GM23338 (cell line): Measurements from ENCODE around the gene SDHD. TPM values are rescaled to one million over a fixed set of nuclear protein-coding genes. Genes with fewer than 3 reads are reported as not detected.
A peak's percentile ranks its signal among the peaks of the same experiment; 100 is the strongest.

Experiments used
- ATAC-seq: fragments of 200-7000 bp; cut with Tn5 transposase; 3 replicates; pipeline ENCODE4 v1.9.1; 2020
- DNase-seq: peaks from one replicate; pipeline ENCODE4 v3.0.0-alpha.2; 2015; ENCODE audit warnings: low spot score
- H2AFZ ChIP-seq: fragments of 200-600 bp; sonication (generic); 2 replicates; pipeline ENCODE4 v1.8.0; 2016; ENCODE audit warnings: antibody characterized with exemption, mild to moderate bottlenecking, moderate library complexity
- H3F3A ChIP-seq: fragments of 200-600 bp; sonication (generic); replicated peaks from 2 replicates; pipeline ENCODE4 v1.8.0; 2017; ENCODE audit warnings: antibody characterized with exemption, mixed run types, low read depth
- H3K27ac ChIP-seq: fragments of 200-600 bp; sonication (generic); 2 replicates; pipeline ENCODE4 v1.6.1; 2016; ENCODE audit warnings: low read depth
- H3K27me3 ChIP-seq: fragments of 200-600 bp; sonication (generic); 2 replicates; pipeline ENCODE4 v1.8.0; 2016; ENCODE audit warnings: mild to moderate bottlenecking, mixed run types, moderate library complexity; ENCODE audit not compliant: insufficient read depth
- H3K36me3 ChIP-seq: fragments of 200-600 bp; sonication (generic); 2 replicates; pipeline ENCODE4 v1.8.0; 2016; ENCODE audit warnings: mild to moderate bottlenecking; ENCODE audit not compliant: insufficient read depth
- H3K4me1 ChIP-seq: fragments of 200-600 bp; sonication (generic); 2 replicates; pipeline ENCODE4 v1.8.0; 2016; ENCODE audit warnings: mild to moderate bottlenecking, moderate library complexity; ENCODE audit not compliant: insufficient read depth
- H3K4me2 ChIP-seq: fragments of 200-600 bp; sonication (generic); 2 replicates; pipeline ENCODE4 v1.7.1; 2017; ENCODE audit warnings: mixed run types
- H3K4me3 ChIP-seq: fragments of 200-600 bp; sonication (generic); 2 replicates; pipeline ENCODE4 v1.6.1; 2016; ENCODE audit warnings: mixed run types
- H3K79me2 ChIP-seq: fragments of 200-600 bp; sonication (generic); replicated peaks from 2 replicates; pipeline ENCODE4 v1.8.0; 2017; ENCODE audit warnings: mild to moderate bottlenecking; ENCODE audit not compliant: insufficient read depth
- H3K9me2 ChIP-seq: fragments of 200-600 bp; sonication (generic); 2 replicates; pipeline ENCODE4 v1.8.0; 2017; ENCODE audit not compliant: insufficient read depth
- H4K20me1 ChIP-seq: fragments of 200-600 bp; sonication (generic); replicated peaks from 2 replicates; pipeline ENCODE4 v1.8.0; 2017; ENCODE audit warnings: mild to moderate bottlenecking; ENCODE audit not compliant: insufficient read depth
- H3K27ac Mint-ChIP-seq: 2 replicates; pipeline ENCODE4 v1.8.0; 2020; ENCODE audit warnings: inconsistent platforms, mild to moderate bottlenecking, moderate library complexity, mixed read lengths
- H3K27me3 Mint-ChIP-seq: 3 replicates; pipeline ENCODE4 v1.8.0; 2022; ENCODE audit warnings: low read depth, mild to moderate bottlenecking, moderate library complexity, mixed read lengths, inconsistent platforms; ENCODE audit not compliant: insufficient read depth, poor library complexity
- H3K36me3 Mint-ChIP-seq: 3 replicates; pipeline ENCODE4 v1.8.0; 2021; ENCODE audit warnings: low read depth, mild to moderate bottlenecking, inconsistent platforms, moderate library complexity, mixed read lengths
- H3K4me1 Mint-ChIP-seq: 3 replicates; pipeline ENCODE4 v1.8.0; 2020; ENCODE audit warnings: mild to moderate bottlenecking, inconsistent platforms, mixed read lengths
- H3K4me3 Mint-ChIP-seq: 3 replicates; pipeline ENCODE4 v1.8.0; 2021; ENCODE audit warnings: moderate library complexity, mild to moderate bottlenecking, inconsistent platforms, mixed read lengths
- H3K9me3 Mint-ChIP-seq: 3 replicates; pipeline ENCODE4 v1.8.0; 2020; ENCODE audit warnings: moderate library complexity, mild to moderate bottlenecking, inconsistent platforms, mixed read lengths
- CREB1 ChIP-seq: fragments of 250-450 bp; sonication (Bioruptor Pico); IDR thresholded peaks from 2 replicates; pipeline ENCODE4 v1.5.0; 2020; ENCODE audit warnings: low read depth, mild to moderate bottlenecking, moderate library complexity
- EZH2 ChIP-seq: fragments of 200-600 bp; sonication (generic); IDR thresholded peaks from one replicate; pipeline ENCODE4 v1.8.0; 2017; ENCODE audit warnings: antibody characterized with exemption, mild to moderate bottlenecking, low read depth; ENCODE audit not compliant: unreplicated experiment
- EZH2phosphoT487 ChIP-seq: fragments of 200-600 bp; sonication (generic); IDR thresholded peaks from one replicate; pipeline ENCODE4 v1.8.1; 2018; ENCODE audit warnings: antibody characterized with exemption; ENCODE audit not compliant: unreplicated experiment
- JUNB ChIP-seq: IDR thresholded peaks from one replicate; pipeline ENCODE4 v1.6.1; 2016; ENCODE audit warnings: antibody characterized with exemption; ENCODE audit not compliant: unreplicated experiment
- POLR2AphosphoS5 ChIP-seq: IDR thresholded peaks from 2 replicates; pipeline ENCODE4 v1.6.1; 2016; ENCODE audit warnings: antibody characterized with exemption, low read depth
- STAT1 ChIP-seq: IDR thresholded peaks from one replicate; pipeline ENCODE4 v1.6.1; 2016; ENCODE audit warnings: antibody characterized with exemption; ENCODE audit not compliant: unreplicated experiment
- ZNF114 ChIP-seq: fragments of 250-450 bp; sonication (Bioruptor Pico); IDR thresholded peaks from 2 replicates; pipeline ENCODE4 v1.5.0; 2020; ENCODE audit warnings: mild to moderate bottlenecking, moderate library complexity
- ZNF331 ChIP-seq: fragments of 250-450 bp; sonication (Bioruptor Pico); IDR thresholded peaks from 2 replicates; pipeline ENCODE4 v1.5.0; 2020; ENCODE audit warnings: low read depth, mild to moderate bottlenecking, moderate library complexity
- polyA plus RNA-seq: library from polyadenylated mRNA; unstranded; fragments of >200 nt; fragmentation: Nextera tagmentation; extraction: Ambion mirVana; gene quantifications from 2 replicates; pipeline ENCODE4 v1.2.1, GENCODE V29; 2016
- total RNA-seq: library from RNA; depleted of rRNA; stranded (reverse); fragments of >200 nt; shearing (Covaris generic); gene quantifications from 2 replicates; pipeline ENCODE4 v1.2.3, GENCODE V29; 2014
- TF ChIP-seq, protein P1 (sequence below): IDR thresholded peaks from one replicate; pipeline ENCODE4 v1.6.1; 2018; ENCODE audit warnings: antibody characterized with exemption; ENCODE audit not compliant: unreplicated experiment
- TF ChIP-seq, protein P2 (sequence below): IDR thresholded peaks from 2 replicates; pipeline ENCODE4 v1.6.1; 2016; ENCODE audit warnings: antibody characterized with exemption

SDHD gene
- total and polyA plus RNA-seq, 2 experiments from 2014 or later: 157 to 163 TPM

DNA sequence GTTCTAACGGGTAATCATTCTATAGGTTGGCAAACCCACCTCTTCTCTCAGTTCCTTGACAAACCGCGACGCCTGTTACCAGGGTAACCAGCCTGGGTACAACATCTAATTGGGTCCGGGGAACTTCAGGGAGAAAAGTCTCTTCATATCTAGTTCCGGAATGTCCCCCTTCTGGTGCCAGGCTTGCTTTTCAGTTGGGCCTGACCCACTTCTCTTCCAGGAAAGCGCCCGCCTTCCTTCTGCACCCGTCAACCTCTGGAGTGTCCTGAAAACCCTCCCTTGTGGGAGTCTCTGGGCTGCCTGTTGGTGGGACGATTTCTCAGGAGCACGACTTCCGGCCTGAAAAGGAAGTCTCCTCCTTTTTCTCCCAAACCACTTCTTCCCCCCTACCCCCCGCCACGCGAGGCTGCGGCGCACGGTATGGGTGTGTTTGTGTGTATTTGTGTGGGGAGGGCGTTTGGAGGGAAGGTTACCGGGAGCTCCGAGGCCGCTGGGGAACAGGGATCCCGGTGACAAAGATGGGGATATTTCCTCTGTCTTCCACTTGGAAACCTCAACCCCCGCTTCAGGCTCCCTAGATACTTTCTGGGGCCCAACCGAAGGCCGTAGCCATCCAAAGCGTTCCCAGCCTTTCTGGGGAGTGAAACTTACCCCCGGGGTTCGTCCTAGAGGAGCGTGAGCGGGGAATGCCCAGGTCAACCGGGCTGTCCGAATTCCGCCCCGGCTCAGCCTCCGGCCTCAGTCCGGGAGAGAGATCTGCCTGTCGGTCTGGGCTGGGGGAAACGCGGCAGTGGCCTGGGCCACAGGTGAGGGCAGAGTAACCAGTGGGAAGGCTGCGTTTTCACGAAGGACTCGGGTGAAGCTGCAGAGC lies 12.5 kb upstream of the SDHD start, which contains the start of the genes NKAPD1 and PIH1D2:
Gene NKAPD1, plus strand, starts transcription at position 359 of the 871 bp plus-strand sequence. CDS start 1,276 bp downstream, outside the sequence.
Gene PIH1D2, minus strand, starts transcription at position 77 of the 871 bp plus-strand sequence. CDS start 843 bp downstream, outside the sequence.
- Histone ChIP-seq H3K27ac (peak within 1 kb of the TSS; percentile 98), H3F3A (no peaks in the 10 kb centered on the region), H4K20me1 (no peaks in the 10 kb centered on the region; the same call in 1 of the 2 replicates), H3K36me3 (peaks cover 9% of the 10 kb centered on the region; the same call in 1 of the 2 replicates), H3K9me2 (no peaks in the 10 kb centered on the region), H3K4me1 (peaks cover 5% of the 10 kb centered on the region), H3K4me2 (peak within 1 kb of the TSS; percentile 97), H3K4me3 (peak within 1 kb of the TSS; percentile 93), H3K79me2 (peaks cover 20% of the 10 kb centered on the region), H2AFZ (peak within 1 kb of the TSS; percentile 87), H3K27me3 (no peaks in the 10 kb centered on the region)
- H3K9me3 Mint-ChIP-seq: no peaks in the 10 kb centered on the region
- H3K27ac Mint-ChIP-seq: peak within 1 kb of the TSS; percentile 100
- H3K27me3 Mint-ChIP-seq: peaks cover 10% of the 10 kb centered on the region
- peaks cover 20% of the 10 kb centered on the region for H3K36me3 Mint-ChIP-seq
- TF ChIP-seq ZNF114 (CRISPR knock-in tag) (no peak), JUNB (no peak), EZH2phosphoT487 (no peak), POLR2AphosphoS5 (peak; percentile 78), STAT1 (no peak), CREB1 (CRISPR knock-in tag) (0 out of 2 replicates have a peak, but pooled peaks have one; percentile 5)
- TF ChIP-seq, protein P1, sequence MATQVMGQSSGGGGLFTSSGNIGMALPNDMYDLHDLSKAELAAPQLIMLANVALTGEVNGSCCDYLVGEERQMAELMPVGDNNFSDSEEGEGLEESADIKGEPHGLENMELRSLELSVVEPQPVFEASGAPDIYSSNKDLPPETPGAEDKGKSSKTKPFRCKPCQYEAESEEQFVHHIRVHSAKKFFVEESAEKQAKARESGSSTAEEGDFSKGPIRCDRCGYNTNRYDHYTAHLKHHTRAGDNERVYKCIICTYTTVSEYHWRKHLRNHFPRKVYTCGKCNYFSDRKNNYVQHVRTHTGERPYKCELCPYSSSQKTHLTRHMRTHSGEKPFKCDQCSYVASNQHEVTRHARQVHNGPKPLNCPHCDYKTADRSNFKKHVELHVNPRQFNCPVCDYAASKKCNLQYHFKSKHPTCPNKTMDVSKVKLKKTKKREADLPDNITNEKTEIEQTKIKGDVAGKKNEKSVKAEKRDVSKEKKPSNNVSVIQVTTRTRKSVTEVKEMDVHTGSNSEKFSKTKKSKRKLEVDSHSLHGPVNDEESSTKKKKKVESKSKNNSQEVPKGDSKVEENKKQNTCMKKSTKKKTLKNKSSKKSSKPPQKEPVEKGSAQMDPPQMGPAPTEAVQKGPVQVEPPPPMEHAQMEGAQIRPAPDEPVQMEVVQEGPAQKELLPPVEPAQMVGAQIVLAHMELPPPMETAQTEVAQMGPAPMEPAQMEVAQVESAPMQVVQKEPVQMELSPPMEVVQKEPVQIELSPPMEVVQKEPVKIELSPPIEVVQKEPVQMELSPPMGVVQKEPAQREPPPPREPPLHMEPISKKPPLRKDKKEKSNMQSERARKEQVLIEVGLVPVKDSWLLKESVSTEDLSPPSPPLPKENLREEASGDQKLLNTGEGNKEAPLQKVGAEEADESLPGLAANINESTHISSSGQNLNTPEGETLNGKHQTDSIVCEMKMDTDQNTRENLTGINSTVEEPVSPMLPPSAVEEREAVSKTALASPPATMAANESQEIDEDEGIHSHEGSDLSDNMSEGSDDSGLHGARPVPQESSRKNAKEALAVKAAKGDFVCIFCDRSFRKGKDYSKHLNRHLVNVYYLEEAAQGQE: no peak
- H3K4me1 Mint-ChIP-seq: peaks cover 8% of the 10 kb centered on the region
- DNase-seq (peak; percentile 92), ATAC-seq (peak; percentile 93)
- peak within 1 kb of the TSS; percentile 97 for H3K4me3 Mint-ChIP-seq

DNA sequence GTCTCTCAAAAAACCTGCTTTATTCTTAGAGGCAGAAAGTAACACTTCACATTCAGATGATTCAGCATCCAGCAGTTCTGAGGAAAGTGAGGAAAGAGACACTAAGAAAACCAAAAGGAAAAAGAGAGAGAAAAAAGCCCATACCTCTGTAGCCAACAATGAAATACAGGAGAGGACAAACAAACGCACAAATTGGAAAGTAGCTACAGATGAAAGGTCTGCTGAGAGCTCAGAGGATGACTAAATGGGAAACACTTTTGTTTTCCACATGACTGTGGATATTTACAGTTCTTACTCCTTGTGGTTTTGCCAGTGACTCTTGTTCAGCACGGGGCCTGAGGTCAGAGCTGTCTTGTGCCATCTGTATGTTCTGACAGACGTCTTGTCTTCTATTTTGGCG lies 3.9 kb upstream of the SDHD start:
- Mint-ChIP-seq H3K4me1 (peaks cover 13% of the 10 kb centered on the region), H3K27me3 (peaks cover 21% of the 10 kb centered on the region), H3K4me3 (no peak overlapping the region), H3K9me3 (peaks cover 4% of the 10 kb centered on the region; the same call in 2 of the 3 replicates), H3K36me3 (peaks cover 79% of the 10 kb centered on the region), H3K27ac (no peak overlapping the region; the same call in 1 of the 2 replicates)
- Histone ChIP-seq H3K36me3 (peaks cover 33% of the 10 kb centered on the region), H3K4me3 (no peak overlapping the region), H3K4me2 (no peak overlapping the region), H3K79me2 (peaks cover 27% of the 10 kb centered on the region), H3K27me3 (no peaks in the 10 kb centered on the region), H3K27ac (0 out of 2 replicates have a peak overlapping the region, but pooled peaks have one; percentile 18), H3K4me1 (peaks cover 7% of the 10 kb centered on the region), H2AFZ (no peak overlapping the region), H4K20me1 (peaks cover 3% of the 10 kb centered on the region), H3F3A (peaks cover 14% of the 10 kb centered on the region; the same call in 1 of the 2 replicates), H3K9me2 (no peaks in the 10 kb centered on the region)
- no peak for DNase-seq
- ATAC-seq: no peak
- TF ChIP-seq EZH2phosphoT487: no peak
- TF ChIP-seq JUNB: no peak
- TF ChIP-seq, protein P2, sequence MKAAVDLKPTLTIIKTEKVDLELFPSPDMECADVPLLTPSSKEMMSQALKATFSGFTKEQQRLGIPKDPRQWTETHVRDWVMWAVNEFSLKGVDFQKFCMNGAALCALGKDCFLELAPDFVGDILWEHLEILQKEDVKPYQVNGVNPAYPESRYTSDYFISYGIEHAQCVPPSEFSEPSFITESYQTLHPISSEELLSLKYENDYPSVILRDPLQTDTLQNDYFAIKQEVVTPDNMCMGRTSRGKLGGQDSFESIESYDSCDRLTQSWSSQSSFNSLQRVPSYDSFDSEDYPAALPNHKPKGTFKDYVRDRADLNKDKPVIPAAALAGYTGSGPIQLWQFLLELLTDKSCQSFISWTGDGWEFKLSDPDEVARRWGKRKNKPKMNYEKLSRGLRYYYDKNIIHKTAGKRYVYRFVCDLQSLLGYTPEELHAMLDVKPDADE: no peak
- no peak for TF ChIP-seq POLR2AphosphoS5
- no peak for TF ChIP-seq STAT1
- TF ChIP-seq CREB1 (CRISPR knock-in tag): no peak
- TF ChIP-seq ZNF331: no peak
- TF ChIP-seq EZH2: no peak
- TF ChIP-seq ZNF114 (CRISPR knock-in tag): no peak
